Omental fat pad (tissue), 4 donors: Measurements from ENCODE around the gene APOL6. TPM values are rescaled to one million over a fixed set of nuclear protein-coding genes. Genes with fewer than 3 reads are reported as not detected.
A peak's percentile ranks its signal among the peaks of the same experiment; 100 is the strongest.

ENCODE experiments used
- ATAC-seq: fragments of 150-250 bp; one replicate; pipeline ENCODE4 v1.9.1; 2016; ENCODE audit warnings: mild to moderate bottlenecking, moderate library complexity; ENCODE audit not compliant: low FRiP score
- DNase-seq: peaks from one replicate; pipeline ENCODE4 v3.0.0-alpha.2; 2019; ENCODE audit warnings: low spot score
- CTCF ChIP-seq, 3 donors: fragments of 450-650 bp; IDR thresholded peaks; one replicate each; pipeline ENCODE4 v1.5.1; 2016 to 2017; ENCODE audit warnings: antibody characterized with exemption in 3 of 3, mild to moderate bottlenecking in 3 of 3, moderate library complexity in 2 of 3
- total RNA-seq, 4 donors: library from RNA; depleted of rRNA; stranded (reverse); fragments of >200 nt; gene quantifications; one replicate each; pipeline ENCODE4 v1.1.0, GENCODE V29; 2016

Gene APOL6
- total RNA-seq, 4 donors from 2014 or later, result 53.8 to 104 (median 75.1) TPM

- TF ChIP-seq CTCF (IDR thresholded peaks at IDR 0.05), result no peak
- ATAC-seq (no peak), DNase-seq (no peak)
Measured at GRCh38 chr22:35624547-35624946, 23.7 kb upstream of the APOL6 start.

- TF ChIP-seq CTCF (IDR thresholded peaks at IDR 0.05), result no peak
Measured at GRCh38 chr22:35625763-35626432, 22.3 kb upstream of the APOL6 start.

GRCh38 chr22:35627267-35628041 lies 20.8 kb upstream of the APOL6 start:
- ATAC-seq, result peak; percentile 76
- TF ChIP-seq CTCF (IDR thresholded peaks at IDR 0.05), result no peak

More at GRCh38 chr22:35625763-35626432, 22.3 kb upstream of the APOL6 start:
- ATAC-seq (no peak), DNase-seq (no peak)

GRCh38 chr22:35628732-35629131 lies 19.5 kb upstream of the APOL6 start:
- no peak for DNase-seq
- no peak for TF ChIP-seq CTCF (IDR thresholded peaks at IDR 0.05)
- ATAC-seq, result no peak

More at GRCh38 chr22:35627267-35628041, 20.8 kb upstream of the APOL6 start:
- DNase-seq, result peak; percentile 56

GRCh38 chr22:35629406-35630216 lies 18.6 kb upstream of the APOL6 start:
- TF ChIP-seq CTCF (IDR thresholded peaks at IDR 0.05), result no peak
- DNase-seq (peak; percentile 68), ATAC-seq (peak; percentile 77)

GRCh38 chr22:35630387-35630793 lies 17.9 kb upstream of the APOL6 start:
- TF ChIP-seq CTCF (IDR thresholded peaks at IDR 0.05), result no peak
- DNase-seq (no peak), ATAC-seq (no peak)
